HepG2 (cell line): ENCODE results near the gene ASMT. TPM values are rescaled to one million over a fixed set of nuclear protein-coding genes. Genes with fewer than 3 reads are reported as not detected.

Source experiments
- KLF15 ChIP-seq: sonication (generic); formaldehyde crosslinking; IDR thresholded peaks from 2 replicates; pipeline ENCODE4 v1.8.1; 2023; ENCODE audit warnings: borderline replicate concordance, mild to moderate bottlenecking, inconsistent platforms, missing genetic modification reagents, mixed read lengths
- ZNF318 ChIP-seq: sonication (generic); formaldehyde crosslinking; IDR thresholded peaks from 2 replicates; pipeline ENCODE4 v1.4.0; 2020; ENCODE audit warnings: mild to moderate bottlenecking, missing genetic modification reagents
- polyA plus RNA-seq, 8 experiments: library from polyadenylated mRNA; depleted of rRNA in 3 of 8; stranded (reverse) in 7 of 8; unstranded in 1 of 8; fragments of >200 nt; fragmentation: Illumina TruSeq in 4 of 8; extraction: Trizol in 4 of 8; gene quantifications; 2 replicates each; pipeline versions ENCODE4 v1.2.1 to v1.2.3, GENCODE V29; 2011 to 2016; ENCODE audit warnings: low read depth in 4 of 8, missing spikeins in 1 of 8, mixed read lengths in 1 of 8; ENCODE audit not compliant: insufficient read depth in 1 of 8
- total RNA-seq, 5 experiments: library from RNA; depleted of rRNA; stranded (reverse); fragments of >200 nt; fragmentation: Illumina TruSeq; extraction: Trizol; gene quantifications; 2 replicates each; pipeline ENCODE4 v1.2.3, GENCODE V29; 2016; ENCODE audit warnings: low read depth in 1 of 5

ASMT gene
- total and polyA plus RNA-seq, 2 of the 13 experiments (the other 11 are each of a cell fraction or from before 2014, with no cell fraction given): 0.04 TPM; not detected in 1

GRCh38 chrX:1592470-1593142 is 22.3 kb upstream of the ASMT start (continued):
- no peak for TF ChIP-seq ZNF318
- TF ChIP-seq KLF15 (CRISPR knock-in tag): peak; percentile 21; the same call in 1 of the 2 replicates
